Sigmoid colon (tissue), 7 donors: ENCODE data around the gene CHCHD6. TPM values are rescaled to one million over a fixed set of nuclear protein-coding genes. Genes with fewer than 3 reads are reported as not detected.

Experiments used
- DNase-seq: peaks from one replicate; pipeline ENCODE4 v3.0.0-alpha.2; 2019
- H3K27ac ChIP-seq, 4 donors: fragments of 200-600 bp; sonication (generic); one replicate each; pipeline ENCODE4 v1.5.1; 2016 to 2019; ENCODE audit warnings: mild to moderate bottlenecking in 1 of 4
- H3K27me3 ChIP-seq, 3 donors: fragments of 200-600 bp; sonication (generic); one replicate each; pipeline ENCODE4 v1.5.1; 2019; ENCODE audit warnings: mild to moderate bottlenecking in 1 of 3
- H3K36me3 ChIP-seq, 4 donors: fragments of 200-600 bp; sonication (generic); one replicate each; pipeline ENCODE4 v1.5.1; 2016 to 2019
- H3K4me1 ChIP-seq, 4 donors: fragments of 200-600 bp; sonication (generic); one replicate each; pipeline ENCODE4 v1.5.1; 2017 to 2019
- H3K4me3 ChIP-seq, 4 donors: fragments of 200-600 bp; sonication (generic); one replicate each; pipeline ENCODE4 v1.5.1; 2017 to 2019; ENCODE audit warnings: mild to moderate bottlenecking in 2 of 4, moderate library complexity in 1 of 4
- H3K9me3 ChIP-seq, 4 donors: fragments of 200-600 bp in 3 of 4; sonication (generic) in 3 of 4; one replicate each; pipeline versions ENCODE4 v1.5.1 to v1.6.1; 2013 to 2019
- EP300 ChIP-seq, 4 donors: sonication (generic); formaldehyde crosslinking; IDR thresholded peaks; one replicate each; pipeline ENCODE4 v1.6.1; 2017; ENCODE audit warnings: antibody characterized with exemption in 4 of 4
- POLR2A ChIP-seq, 2 donors: fragments of 450-650 bp; IDR thresholded peaks; one replicate each; pipeline ENCODE4 v1.6.1; 2016; ENCODE audit warnings: antibody characterized with exemption in 2 of 2, mild to moderate bottlenecking in 2 of 2, moderate library complexity in 2 of 2
- POLR2AphosphoS5 ChIP-seq, 4 donors: sonication (generic); formaldehyde crosslinking; IDR thresholded peaks; one replicate each; pipeline ENCODE4 v1.6.1; 2017; ENCODE audit warnings: antibody characterized with exemption in 4 of 4
- WGBS, 2 donors: extraction: QIAGEN DNeasy Blood & Tissue Kit; methylation state at CpG; one replicate each; pipeline ENCODE4 v1.1.7; 2013; 5-methylcytosine and 5-hydroxymethylcytosine counted together
- intact Hi-C: fragments of 100-400 bp; cut with DNase I; formaldehyde crosslinking; loops from one replicate; pipeline ENCODE4 v1.15.1; 2023
- polyA plus RNA-seq, 3 donors: library from polyadenylated mRNA; stranded (reverse); fragments of 200-250 nt; gene quantifications; one replicate each; pipeline ENCODE4 v1.2.3, GENCODE V29; 2013
- total RNA-seq, 4 donors: library from RNA; depleted of rRNA; stranded (reverse); fragments of >200 nt; gene quantifications; one replicate each; pipeline ENCODE4 v1.1.0, GENCODE V29; 2016
- TF ChIP-seq, protein P1 (sequence below), 4 experiments: fragments of 450-650 bp in 3 of 4; fragments of 200-600 bp in 1 of 4; IDR thresholded peaks; one replicate each; pipeline ENCODE4 v1.5.1; 2016 to 2019; ENCODE audit warnings: antibody characterized with exemption in 4 of 4, mild to moderate bottlenecking in 3 of 4, moderate library complexity in 2 of 4
- donor health status: healthy with polysubstance abuse.
- donor health status: Bipolar disorder and iron deficiency.
- donor health status: healthy.

CHCHD6 gene
- total and polyA plus RNA-seq, 7 donors, result 8.0 to 20.9 (median 14.4) TPM

GRCh38 chr3:126665959-126666657 lies 37.9 kb upstream of the CHCHD6 start:
- Histone ChIP-seq H3K4me1 (no peaks in the 10 kb centered on the region), H3K27ac (no peak overlapping the region), H3K9me3 (no peaks in the 10 kb centered on the region), H3K4me3 (no peak overlapping the region), H3K27me3 (peaks cover 0 to 20% (median 4%) of the 10 kb centered on the region in 3 donors), H3K36me3 (no peaks in the 10 kb centered on the region)
- WGBS, 2 donors, result 78 to 80% methylated on average over 15 of the region's 15 CpGs
- intact Hi-C loops, result no loop called here
- TF ChIP-seq POLR2A (IDR thresholded peaks at IDR 0.05) (no peak), EP300 (IDR thresholded peaks at IDR 0.05) (no peak), POLR2AphosphoS5 (IDR thresholded peaks at IDR 0.05) (no peak)
- TF ChIP-seq, protein P1, sequence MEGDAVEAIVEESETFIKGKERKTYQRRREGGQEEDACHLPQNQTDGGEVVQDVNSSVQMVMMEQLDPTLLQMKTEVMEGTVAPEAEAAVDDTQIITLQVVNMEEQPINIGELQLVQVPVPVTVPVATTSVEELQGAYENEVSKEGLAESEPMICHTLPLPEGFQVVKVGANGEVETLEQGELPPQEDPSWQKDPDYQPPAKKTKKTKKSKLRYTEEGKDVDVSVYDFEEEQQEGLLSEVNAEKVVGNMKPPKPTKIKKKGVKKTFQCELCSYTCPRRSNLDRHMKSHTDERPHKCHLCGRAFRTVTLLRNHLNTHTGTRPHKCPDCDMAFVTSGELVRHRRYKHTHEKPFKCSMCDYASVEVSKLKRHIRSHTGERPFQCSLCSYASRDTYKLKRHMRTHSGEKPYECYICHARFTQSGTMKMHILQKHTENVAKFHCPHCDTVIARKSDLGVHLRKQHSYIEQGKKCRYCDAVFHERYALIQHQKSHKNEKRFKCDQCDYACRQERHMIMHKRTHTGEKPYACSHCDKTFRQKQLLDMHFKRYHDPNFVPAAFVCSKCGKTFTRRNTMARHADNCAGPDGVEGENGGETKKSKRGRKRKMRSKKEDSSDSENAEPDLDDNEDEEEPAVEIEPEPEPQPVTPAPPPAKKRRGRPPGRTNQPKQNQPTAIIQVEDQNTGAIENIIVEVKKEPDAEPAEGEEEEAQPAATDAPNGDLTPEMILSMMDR (IDR thresholded peaks at IDR 0.05), result no peak
- no peak for DNase-seq

GRCh38 chr3:126666658-126667528 lies 37.1 kb upstream of the CHCHD6 start:
- Histone ChIP-seq H3K27ac (no peak overlapping the region), H3K9me3 (no peaks in the 10 kb centered on the region), H3K27me3 (peaks cover 0 to 12% (median under 1%) of the 10 kb centered on the region in 3 donors), H3K4me3 (no peak overlapping the region), H3K36me3 (no peaks in the 10 kb centered on the region), H3K4me1 (no peaks in the 10 kb centered on the region)
- intact Hi-C loops, result no loop called here
- WGBS, 2 donors, result 87 to 90% methylated on average over 15 of the region's 15 CpGs
- TF ChIP-seq EP300 (IDR thresholded peaks at IDR 0.05) (no peak), POLR2AphosphoS5 (IDR thresholded peaks at IDR 0.05) (no peak), POLR2A (IDR thresholded peaks at IDR 0.05) (no peak)
- TF ChIP-seq, protein P1 (IDR thresholded peaks at IDR 0.05), result no peak
- DNase-seq, result peak; percentile 60

- WGBS, 2 donors, result 90% methylated on average over 15 of the region's 15 CpGs
- intact Hi-C loops, result no loop called here
- H3K4me3 ChIP-seq, result no peak overlapping the region
- H3K9me3 ChIP-seq, result no peaks in the 10 kb centered on the region
- H3K4me1 ChIP-seq, result no peaks in the 10 kb centered on the region
- H3K36me3 ChIP-seq, result no peaks in the 10 kb centered on the region
- DNase-seq, result peak; percentile 52
- H3K27ac ChIP-seq, result no peak overlapping the region
- TF ChIP-seq POLR2AphosphoS5 (IDR thresholded peaks at IDR 0.05) (no peak), EP300 (IDR thresholded peaks at IDR 0.05) (no peak), POLR2A (IDR thresholded peaks at IDR 0.05) (no peak)
- TF ChIP-seq, protein P1 (IDR thresholded peaks at IDR 0.05), result no peak
- peaks cover 0 to 3% (median 0%) of the 10 kb centered on the region in 3 donors for H3K27me3 ChIP-seq
Measured at GRCh38 chr3:126667631-126668449, 36.2 kb upstream of the CHCHD6 start.

DNA sequence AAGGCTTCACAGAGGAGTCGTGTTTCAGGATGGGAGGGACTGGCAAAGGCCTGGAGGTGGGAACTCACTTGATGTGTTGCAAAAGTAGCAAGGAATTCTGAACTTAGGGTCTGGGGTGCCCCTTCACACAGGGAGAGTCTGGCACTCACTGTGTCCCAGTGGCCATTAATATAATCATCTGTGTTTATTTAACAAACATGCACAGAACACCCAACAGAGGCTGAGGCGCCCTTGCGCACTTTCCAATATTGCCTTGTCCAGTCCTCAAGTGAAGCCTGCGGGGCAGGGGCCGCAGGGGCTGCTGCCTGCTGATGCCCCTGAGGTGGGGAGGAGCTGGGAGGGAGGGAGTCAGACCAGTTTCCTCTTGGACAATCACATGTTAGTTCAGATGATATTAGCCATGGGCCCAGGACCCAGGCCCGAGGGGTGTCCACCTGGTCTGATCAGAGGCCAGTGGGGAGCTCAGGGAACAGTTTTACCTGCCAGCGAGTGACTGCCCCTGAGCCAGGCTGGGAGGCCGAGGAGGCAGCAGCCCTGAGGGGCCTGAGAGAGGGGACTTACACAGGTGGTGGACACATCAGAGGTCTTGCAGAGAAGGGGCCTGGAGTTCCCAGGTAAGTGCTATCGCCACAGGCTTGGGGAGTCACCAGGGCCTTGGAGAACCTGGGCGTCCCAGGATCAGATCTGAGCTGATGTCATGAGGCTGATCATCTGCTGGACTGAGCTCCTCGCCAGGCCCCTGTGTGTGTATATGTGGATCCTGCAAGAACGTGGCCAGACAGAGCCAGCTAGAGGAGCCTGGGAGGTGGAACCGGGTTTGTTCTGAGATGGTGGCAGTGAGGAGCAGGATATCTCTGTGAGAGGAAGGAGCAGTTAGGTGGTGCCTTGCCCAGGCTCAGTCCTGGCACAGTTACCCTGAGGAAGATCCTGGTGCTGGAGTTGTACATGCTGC lies 35.3 kb upstream of the CHCHD6 start:
- Histone ChIP-seq H3K4me1 (no peaks in the 10 kb centered on the region), H3K9me3 (no peaks in the 10 kb centered on the region), H3K27me3 (no peaks in the 10 kb centered on the region), H3K4me3 (no peak overlapping the region), H3K36me3 (no peaks in the 10 kb centered on the region), H3K27ac (no peak overlapping the region)
- 89 to 90% methylated on average over 13 of the region's 13 CpGs for WGBS, 2 donors
- no peak for TF ChIP-seq POLR2AphosphoS5 (IDR thresholded peaks at IDR 0.05)
- TF ChIP-seq, protein P1 (IDR thresholded peaks at IDR 0.05), result no peak
- no peak for TF ChIP-seq POLR2A (IDR thresholded peaks at IDR 0.05)
- TF ChIP-seq EP300 (IDR thresholded peaks at IDR 0.05), result no peak
- DNase-seq, result no peak
- intact Hi-C loops, result no loop called here
